K562 (cell line): ENCODE measurements around the gene USF2. TPM values are rescaled to one million over a fixed set of nuclear protein-coding genes. Genes with fewer than 3 reads are reported as not detected.

ENCODE experiments used
- BRCA1 ChIP-seq, 2 experiments: fragments of 450-650 bp in 1 of 2; sonication (generic) in 1 of 2; formaldehyde crosslinking in 1 of 2; IDR thresholded peaks; 2 replicates each; pipeline versions ENCODE4 v1.5.0 to v1.6.1; 2017 to 2020; ENCODE audit warnings: mild to moderate bottlenecking in 1 of 2, missing genetic modification reagents in 1 of 2
- CHD7 ChIP-seq: fragments of 200-600 bp; sonication (generic); IDR thresholded peaks from one replicate; pipeline ENCODE4 v1.6.1; 2012; ENCODE audit warnings: mild to moderate bottlenecking, low read depth, low read length, inconsistent platforms
- FOSL1 ChIP-seq: fragments of 200-800 bp; sonication (Bioruptor generic); conservative IDR thresholded peaks from 2 replicates; pipeline ENCODE4 v1.6.1; 2016; ENCODE audit warnings: missing genetic modification characterization, missing compliant biosample characterization
- NCOA4 ChIP-seq: fragments of 450-650 bp; IDR thresholded peaks from 2 replicates; pipeline ENCODE4 v1.6.1; 2018; ENCODE audit warnings: mild to moderate bottlenecking; ENCODE audit not compliant: partially characterized antibody
- REST ChIP-seq, 2 experiments: fragments of 450-650 bp; formaldehyde crosslinking in 1 of 2; IDR thresholded peaks; 2 replicates each; pipeline versions ENCODE4 v1.4.0 to v1.6.1; 2014 to 2020; ENCODE audit warnings: mild to moderate bottlenecking in 2 of 2, borderline replicate concordance in 1 of 2, low read depth in 1 of 2
- SETDB1 ChIP-seq: IDR thresholded peaks from one replicate; pipeline ENCODE4 v1.6.1; 2012; ENCODE audit warnings: low read length, control low read depth, inconsistent platforms
- polyA plus RNA-seq, 8 experiments: library from polyadenylated mRNA; depleted of rRNA in 4 of 8; stranded (reverse) in 5 of 8; unstranded in 3 of 8; fragments of >200 nt; fragmentation: Nextera tagmentation in 2 of 8; fragmentation: Illumina TruSeq in 1 of 8; extraction: Ambion mirVana in 2 of 8; extraction: Trizol in 1 of 8; gene quantifications; 2 replicates each; pipeline versions ENCODE4 v1.2.1 to v1.2.3, GENCODE V29; 2011 to 2014; ENCODE audit warnings: inconsistent platforms in 1 of 8, missing spikeins in 1 of 8
- total RNA-seq, 7 experiments: library from RNA; depleted of rRNA in 6 of 7; stranded (reverse); fragments of >200 nt in 6 of 7; fragmentation: Illumina TruSeq in 2 of 7; extraction: Trizol in 2 of 7; gene quantifications; 2 replicates each; pipeline versions ENCODE4 v1.2.1 to v1.2.3, GENCODE V29; 2011 to 2021; ENCODE audit warnings: low replicate concordance in 1 of 7

USF2 gene
- total and polyA plus RNA-seq, 9 of the 15 experiments (the other 6 are each of a cell fraction or from before 2014, with no cell fraction given): 0.27 to 93.7 (median 58.4) TPM

- no peak for TF ChIP-seq CHD7
- TF ChIP-seq BRCA1 (IDR thresholded peaks at IDR 0.05): no peak
- no peak for TF ChIP-seq BRCA1 (CRISPR knock-in tag; IDR thresholded peaks at IDR 0.05)
- TF ChIP-seq REST (IDR thresholded peaks at IDR 0.05; ENCODE audit: borderline replicate concordance): no peak
- TF ChIP-seq REST (CRISPR knock-in tag; IDR thresholded peaks at IDR 0.05; ENCODE audit: low read depth): no peak
- TF ChIP-seq SETDB1: no peak
- TF ChIP-seq NCOA4: no peak
- no peak for TF ChIP-seq FOSL1 (tag)
Observed at GRCh38 chr19:35266520-35267352, 2.0 kb upstream of the USF2 start (continued).
